Stimulated activated CD4-positive, alpha-beta T cell treated with anti-CD3 and anti-CD28 coated beads, Interleukin-15, amount 100 ng/mL, for 24 hours (primary cell): ENCODE results near the gene BHMT.

Experiments
- DNase-seq: peaks from one replicate; pipeline ENCODE4 v3.0.0-alpha.2; 2020

Gene BHMT, protein sequence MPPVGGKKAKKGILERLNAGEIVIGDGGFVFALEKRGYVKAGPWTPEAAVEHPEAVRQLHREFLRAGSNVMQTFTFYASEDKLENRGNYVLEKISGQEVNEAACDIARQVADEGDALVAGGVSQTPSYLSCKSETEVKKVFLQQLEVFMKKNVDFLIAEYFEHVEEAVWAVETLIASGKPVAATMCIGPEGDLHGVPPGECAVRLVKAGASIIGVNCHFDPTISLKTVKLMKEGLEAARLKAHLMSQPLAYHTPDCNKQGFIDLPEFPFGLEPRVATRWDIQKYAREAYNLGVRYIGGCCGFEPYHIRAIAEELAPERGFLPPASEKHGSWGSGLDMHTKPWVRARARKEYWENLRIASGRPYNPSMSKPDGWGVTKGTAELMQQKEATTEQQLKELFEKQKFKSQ

DNA sequence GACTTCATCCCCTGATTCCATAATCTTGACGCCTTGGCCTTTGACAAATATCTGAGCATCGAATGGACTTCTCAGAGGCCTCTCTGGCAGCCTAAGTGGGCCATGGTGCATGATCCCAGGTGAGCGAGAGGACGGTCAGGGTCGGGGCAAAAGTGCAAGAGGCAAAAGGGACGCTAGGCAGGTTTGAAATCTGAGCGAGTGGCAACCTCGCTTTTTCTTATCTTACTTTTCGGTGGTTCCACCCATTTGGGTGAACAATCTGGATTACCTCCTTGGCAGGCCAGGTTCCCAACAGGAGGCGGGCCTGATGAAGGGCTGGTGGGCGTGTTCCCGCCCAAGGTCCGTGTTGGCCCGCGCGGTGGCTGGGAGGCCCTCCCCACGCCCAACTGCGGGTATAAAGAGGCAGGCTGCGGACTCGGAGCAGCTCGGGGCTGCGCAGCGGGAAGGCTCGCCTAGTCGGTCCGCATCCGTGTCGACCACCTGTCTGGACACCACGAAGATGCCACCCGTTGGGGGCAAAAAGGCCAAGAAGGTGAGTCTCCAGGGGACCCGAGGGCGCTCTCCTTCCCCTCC, at the start of gene BHMT:
Gene BHMT (plus strand): TSS at position 423 of the 573 bp plus-strand sequence. CDS start 77 bp downstream, at position 500.
- DNase-seq = no peak

DNA sequence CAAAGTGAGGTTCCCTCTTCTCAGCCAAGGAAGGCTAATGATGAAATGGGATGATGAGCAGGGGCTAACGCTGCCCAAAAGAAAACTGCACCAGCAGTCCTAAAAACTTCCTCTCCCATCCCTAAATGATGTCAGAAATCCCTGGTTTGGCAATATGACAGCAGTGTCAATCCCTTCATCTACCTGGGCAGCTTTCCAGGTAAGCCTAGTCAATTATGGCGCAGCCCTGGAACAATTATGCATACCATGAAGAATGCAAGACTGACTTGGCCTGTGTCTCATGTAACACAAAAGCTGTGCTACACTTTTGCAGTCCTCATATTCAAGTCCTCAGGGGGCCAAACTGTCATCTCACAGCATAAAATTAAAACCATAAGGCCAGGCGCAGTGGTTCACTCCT, 49.2 kb upstream of the BHMT start:
- no peak for DNase-seq

DNA sequence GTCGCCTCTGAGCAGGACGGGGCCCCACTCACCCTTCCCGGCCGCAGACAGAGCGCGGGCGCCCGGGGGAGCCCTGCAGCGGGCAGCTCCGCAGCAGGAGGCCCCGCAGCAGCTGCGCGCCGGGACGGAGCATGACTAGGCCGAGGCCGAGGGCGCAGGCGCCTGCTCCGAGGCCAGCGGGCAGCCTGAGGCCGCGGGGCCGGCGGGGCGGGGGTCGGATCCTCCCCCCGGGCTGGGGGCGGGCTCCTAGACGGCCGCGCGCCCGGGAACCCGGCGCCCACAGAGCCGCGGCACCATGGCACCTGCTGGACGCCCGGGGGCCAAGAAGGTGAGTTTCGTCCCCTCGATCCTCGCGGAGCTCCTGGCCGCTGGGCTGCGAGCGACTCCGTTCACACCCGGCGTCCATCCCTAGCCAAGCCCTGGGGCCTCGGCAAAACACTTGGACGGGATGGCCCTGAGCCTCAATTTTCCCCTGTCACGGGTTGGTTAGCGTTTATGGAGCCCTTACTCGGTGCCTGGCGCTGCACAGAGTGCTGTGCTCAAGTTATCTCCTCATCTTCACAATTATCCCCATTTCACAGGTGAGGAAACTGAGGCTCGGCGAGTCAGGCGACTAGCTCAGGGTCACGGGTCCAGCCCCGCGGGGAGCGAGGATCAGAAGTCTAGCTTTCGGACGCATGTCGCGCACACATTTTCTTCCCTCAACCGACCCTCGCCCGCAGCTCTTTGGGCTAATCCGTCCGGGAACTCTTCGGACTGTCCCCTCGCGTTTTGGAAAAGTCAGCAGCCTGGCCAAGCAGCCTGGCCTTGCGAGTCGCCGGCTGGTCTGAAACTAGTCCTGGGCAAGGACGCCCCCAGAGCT, 41.9 kb upstream of the BHMT start, which contains the start of the genes BHMT2 and DMGDH:
Gene BHMT2 (plus strand): TSS at position 280 of the 862 bp plus-strand sequence. CDS start 16 bp downstream, at position 296.
Gene DMGDH (minus strand): TSS at position 187 of the 862 bp plus-strand sequence. CDS start 54 bp downstream, at position 133.
- DNase-seq = peak; percentile 8

DNA sequence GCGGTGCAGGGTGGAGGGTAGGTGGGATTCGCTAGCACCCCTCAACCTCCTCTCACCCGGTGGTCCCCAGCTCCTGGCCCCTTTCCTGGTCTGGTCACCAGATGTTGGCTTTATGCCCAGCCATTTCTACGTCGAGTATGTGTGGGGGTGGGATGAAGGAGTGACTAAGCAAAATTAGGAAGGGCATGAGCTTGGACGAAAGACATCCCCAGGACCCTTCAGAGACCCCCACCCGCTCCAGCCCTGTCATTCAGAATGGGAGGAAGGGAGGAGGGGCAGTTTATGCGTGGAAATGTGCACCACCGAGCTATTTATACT, 41.3 kb upstream of the BHMT start:
- DNase-seq = no peak

DNA sequence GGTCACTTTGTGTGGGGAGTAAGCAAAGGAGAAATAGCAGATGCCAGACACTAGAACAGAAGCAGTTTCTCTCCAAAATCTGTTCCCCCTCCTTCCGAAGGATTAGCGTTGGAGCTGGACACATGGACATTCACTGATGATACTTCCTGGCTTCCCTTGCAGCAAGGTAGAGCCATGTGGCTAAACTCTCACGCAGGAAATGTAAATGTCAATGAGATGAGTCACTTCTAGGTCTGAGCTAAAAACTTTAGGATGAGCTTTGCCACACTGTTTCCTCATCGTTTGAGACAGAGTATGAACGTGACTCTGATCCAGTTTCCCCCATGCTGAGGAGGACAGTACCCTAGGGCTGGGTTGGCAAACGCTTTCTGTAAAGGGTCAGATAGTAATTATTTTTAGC, 37.0 kb upstream of the BHMT start:
- no peak for DNase-seq

DNA sequence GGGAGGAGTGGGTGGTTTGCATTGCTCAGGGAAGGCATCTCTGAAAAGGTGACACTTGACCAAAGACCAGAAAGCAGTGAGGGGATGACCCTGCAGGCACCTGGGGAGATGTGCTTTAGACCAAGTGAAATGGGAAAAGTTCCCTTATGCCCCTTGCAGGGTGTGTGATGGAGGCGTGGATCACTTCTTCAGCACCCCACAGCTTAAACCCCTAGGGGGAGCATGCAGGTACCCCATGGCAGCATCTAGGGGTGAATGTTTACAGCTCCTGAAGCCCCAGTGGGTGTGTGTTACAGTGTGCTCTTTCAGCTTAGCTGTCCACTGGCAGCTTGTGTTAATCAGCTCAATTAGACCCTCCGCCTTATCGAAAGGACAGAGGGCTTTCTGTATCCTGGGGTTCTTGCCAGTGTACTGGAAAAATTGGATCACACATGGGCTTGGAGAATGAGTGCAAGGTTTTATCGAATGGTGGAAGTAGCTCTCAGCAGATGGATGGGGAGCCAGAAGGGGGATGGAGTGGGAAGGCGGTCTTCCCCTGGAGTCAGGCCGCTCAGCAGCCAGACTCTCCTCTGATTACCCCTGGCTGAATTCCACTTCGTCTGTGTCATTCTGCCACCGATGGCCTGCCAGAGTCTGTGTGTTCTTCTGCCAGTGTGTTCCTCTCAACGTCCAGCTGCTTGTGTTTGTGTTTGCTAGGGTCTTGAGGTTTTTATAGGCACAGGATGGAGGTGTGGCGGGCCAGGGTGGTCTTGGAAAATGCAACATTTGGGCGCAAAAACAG, 35.8 kb upstream of the BHMT start:
- no peak for DNase-seq

DNA sequence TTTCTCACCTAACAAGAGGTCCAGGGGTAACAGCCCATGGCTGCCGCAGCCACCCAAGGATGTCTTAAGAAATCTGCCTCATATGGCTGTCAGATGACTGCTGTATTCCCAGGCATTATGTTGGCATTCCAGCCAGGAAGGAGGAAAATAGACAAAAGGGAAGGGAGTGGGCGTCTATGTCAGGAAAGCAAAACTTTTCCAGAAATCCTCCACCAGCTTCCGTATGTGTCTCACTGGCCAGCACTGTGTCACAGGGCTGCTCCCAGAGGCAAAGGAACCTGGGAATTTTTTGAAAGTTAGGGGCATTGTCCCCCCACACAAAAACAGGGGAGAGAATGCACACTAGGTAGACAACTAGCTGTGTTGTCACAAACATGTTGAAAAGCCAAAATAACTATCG, 34.8 kb upstream of the BHMT start:
- no peak for DNase-seq

DNA sequence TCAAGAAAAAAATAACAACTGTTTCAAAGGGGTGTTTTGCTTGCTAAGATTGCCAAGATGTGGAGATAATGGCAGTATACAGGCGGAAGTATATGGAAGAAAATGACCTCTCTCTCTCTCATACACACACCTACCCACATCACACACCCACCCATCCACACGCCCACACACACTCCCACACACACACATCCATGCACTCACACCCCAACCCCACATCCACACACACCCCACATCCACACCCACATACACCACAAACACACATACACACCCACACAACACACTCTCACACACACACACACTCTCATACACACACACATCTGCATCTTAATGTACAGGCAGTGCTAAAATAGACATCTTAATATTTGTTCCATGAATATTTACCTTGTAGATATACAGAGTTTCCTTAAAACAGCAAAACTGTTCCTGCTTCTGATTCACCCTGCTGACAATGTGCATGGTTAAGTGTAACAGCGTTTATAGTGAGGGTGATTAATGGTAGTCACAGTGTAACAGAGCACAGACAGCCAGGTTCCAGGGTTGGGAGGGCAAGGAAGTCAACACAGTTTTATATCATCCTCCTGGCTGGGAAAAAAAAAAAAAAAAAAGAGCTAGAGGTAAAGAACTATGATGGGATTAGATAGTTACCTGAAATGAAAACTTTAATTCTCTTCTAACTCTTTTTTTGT, 33.8 kb upstream of the BHMT start:
- DNase-seq = no peak

DNA sequence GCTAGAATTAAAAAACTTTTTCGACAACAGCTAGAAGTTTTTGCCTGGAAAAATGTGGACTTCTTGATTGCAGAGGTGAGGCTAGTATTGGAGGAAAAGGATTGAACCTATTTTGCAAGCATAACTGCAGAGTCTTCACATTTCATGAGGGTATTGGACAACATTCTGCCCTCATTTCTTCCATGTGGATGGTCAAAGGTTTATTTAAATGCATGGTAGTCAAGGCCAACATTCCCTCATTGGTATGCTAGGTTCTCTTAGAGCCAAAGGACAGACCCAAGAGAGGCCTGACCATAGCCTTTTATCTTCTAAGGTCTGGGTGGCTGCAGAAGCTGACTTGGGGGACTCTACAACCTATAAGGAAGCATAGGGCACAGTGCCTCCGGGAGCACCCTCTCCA, 30.8 kb upstream of the BHMT start:
- DNase-seq = no peak

DNA sequence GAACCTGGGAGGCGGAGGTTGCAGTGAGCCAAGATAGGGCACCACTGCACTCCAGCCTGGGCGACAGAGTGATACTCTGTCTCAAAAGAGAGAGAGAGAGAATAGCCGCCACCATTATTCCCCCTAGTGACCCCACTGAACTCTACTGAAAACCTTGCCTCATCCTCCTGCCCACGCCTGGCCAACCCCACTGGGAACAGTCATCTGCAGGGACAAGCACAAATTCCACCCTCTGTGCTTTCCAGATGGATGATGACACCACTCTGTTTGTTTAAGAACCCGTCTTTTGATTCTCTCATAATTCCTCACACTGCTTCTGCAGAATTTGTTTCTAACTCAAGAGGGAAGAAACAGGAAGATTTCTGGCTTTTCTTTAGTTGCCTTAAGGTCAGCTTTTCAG, 29.8 kb upstream of the BHMT start:
- no peak for DNase-seq

DNA sequence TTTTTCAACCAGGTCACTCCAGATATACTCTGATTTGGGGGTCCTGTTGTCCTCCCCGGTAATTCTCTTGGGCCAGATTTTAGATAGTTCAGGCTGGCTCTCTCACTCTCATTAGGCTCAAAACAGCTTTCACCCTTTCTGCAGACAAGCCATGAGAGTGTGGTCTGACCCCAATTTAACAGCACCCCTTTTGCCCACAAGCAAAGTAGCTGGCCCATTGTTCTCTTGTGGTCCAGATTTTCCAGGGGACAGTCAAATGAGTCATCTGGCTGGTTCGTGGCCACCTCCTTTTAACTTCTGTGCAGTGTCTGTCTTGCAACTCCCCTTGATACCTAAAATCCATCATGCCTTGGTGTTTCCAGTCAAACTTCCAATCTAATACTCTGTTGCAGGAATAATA, 25.5 kb upstream of the BHMT start:
- DNase-seq = no peak

DNA sequence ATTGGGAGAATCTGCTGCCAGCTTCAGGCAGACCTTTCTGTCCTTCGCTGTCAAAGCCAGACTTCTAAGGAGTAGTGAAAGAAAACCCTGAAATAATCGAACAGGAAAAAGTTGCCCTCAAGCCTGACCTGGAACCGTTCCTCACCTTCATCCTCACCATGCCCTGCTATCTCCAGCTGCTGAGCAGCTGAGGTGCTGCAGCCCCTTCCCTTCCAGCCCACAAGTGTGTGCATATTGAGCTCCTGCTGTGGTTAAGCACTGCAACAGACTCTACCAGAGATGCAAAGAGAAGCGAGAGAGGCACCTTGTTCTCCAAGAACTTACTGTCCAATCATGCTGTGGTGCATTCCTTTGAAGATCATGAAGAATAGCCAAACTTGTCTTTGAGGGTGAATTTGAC, 23.1 kb upstream of the BHMT start:
- DNase-seq = no peak

DNA sequence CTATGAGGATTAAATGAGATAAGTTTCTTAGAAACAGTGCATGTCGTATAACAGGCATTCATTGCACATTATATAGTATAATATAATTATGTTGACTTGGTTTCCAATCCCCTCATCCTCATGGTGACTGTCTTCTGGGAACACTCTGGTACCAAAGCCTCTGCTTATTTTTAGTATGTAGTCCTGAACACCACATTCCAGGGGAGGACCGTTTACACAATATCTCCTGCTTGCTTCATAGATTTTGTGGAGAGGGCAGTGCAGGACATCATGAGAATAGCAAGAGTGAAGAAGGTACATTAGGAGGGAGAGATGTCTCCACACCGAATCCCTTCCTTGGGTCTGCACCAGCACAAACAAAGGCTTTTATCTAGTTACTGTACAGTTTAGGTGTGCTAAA, 20.5 kb upstream of the BHMT start:
- no peak for DNase-seq

DNA sequence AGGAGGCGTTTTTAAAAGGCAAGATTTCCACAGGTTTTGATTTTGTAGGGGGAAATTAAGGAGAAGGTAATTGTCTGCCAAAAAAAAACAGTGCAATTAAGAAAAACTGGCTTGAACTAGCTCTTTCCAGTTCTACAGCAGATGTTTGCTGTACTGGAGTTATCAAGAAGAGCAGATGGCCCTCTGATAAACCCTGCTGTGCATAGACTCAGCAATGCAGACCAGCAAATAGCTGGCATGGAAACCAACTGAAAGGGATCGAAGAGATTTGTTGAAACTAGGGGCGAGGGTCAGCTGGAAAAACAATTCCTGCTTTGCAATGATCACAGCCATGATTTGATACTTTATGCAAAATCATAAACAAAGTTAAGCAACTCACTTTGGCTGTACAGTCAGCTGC, 17.8 kb upstream of the BHMT start:
- DNase-seq = no peak

DNA sequence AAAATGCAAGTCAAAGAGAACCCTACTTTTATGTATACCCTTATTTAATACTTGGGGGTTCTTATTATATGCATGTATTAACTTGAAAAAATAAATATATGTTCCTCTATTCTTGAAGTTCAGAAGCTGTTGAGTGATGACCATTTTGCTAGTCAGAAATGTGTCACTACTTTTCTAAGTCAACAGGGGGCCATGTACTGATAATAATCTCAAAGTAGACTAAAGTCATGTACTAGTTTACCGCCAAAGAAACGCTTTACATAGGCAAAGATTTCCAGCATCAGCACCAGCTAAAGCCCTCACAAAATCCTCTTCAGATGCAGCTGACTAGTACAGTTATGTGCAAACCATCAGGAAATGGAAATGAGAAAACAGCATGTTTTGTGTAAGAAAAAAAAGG, 5.7 kb upstream of the BHMT start:
- no peak for DNase-seq

DNA sequence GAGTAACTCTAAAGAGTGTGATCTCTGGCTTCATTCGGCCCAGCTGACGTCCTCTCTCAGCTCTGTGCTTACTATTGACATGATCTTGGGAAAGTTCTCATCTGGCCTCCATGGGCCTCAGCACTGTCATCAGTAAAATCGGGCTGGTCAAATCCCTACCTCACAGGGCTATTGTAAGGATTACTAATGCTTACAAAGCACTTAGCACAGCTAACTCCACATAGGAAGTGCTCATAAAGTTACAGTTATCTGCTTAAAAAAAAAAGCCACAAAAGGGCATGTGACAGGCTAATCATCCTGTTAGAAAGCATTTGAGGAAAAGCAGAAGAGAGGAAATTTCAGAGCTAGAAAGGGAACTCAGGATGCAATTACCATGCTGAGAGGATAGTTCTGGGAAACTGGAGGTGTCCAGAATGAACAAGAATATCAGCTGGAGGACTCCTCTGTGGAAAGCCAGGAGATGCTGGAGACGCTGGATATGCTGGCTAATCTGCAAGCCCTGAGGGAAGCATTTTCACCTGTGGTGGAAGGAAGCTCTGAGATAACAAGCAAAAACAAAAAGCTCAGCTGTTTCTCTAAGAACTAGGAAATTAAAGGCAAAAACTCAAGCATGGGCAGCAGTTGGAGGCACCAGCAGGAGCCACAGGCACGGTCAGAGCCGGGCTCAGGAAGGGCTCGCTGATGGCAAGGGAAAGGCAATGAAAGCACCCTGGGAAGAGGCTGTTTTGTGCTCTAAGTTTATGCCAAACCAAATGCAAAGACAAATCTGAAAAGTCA, 4.4 kb upstream of the BHMT start:
- DNase-seq = no peak

DNA sequence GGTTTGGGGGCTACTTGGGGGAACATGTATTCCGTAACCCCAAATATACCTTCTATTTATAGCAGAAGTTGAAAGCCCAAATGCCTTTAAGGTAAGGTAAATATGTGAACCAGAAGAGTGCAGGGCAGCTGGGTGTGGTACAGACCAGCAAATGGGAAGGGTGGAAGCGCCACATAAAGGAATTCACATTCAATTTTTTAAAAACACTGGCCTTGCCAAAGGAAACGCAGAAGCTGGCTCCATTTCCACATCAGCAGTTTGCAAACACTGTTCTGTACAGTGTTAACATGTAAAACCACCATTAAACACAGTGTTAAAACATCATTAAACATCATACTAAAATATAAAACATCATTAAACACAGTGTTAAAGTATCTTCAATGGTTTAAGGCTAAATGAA, 3.5 kb upstream of the BHMT start:
- no peak for DNase-seq

DNA sequence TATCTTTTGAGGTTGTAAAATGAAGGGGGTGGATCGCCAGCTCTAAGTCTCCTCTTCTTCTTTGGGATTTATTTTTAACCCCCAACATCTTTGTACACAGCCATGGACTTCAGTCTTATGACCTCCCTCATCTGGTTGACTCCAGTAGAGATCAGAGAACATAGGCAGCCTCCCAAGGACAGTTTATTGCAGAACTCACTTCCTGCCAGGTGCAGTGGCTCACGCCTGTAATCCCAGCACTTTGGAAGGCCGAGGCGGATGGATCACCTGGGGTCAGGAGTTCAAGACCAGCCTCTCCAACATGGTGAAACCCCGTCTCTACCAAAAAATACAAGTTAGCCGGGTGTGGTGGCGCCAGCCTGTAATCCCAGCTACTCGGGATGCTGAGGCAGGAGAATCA, 2.8 kb upstream of the BHMT start:
- DNase-seq = no peak

DNA sequence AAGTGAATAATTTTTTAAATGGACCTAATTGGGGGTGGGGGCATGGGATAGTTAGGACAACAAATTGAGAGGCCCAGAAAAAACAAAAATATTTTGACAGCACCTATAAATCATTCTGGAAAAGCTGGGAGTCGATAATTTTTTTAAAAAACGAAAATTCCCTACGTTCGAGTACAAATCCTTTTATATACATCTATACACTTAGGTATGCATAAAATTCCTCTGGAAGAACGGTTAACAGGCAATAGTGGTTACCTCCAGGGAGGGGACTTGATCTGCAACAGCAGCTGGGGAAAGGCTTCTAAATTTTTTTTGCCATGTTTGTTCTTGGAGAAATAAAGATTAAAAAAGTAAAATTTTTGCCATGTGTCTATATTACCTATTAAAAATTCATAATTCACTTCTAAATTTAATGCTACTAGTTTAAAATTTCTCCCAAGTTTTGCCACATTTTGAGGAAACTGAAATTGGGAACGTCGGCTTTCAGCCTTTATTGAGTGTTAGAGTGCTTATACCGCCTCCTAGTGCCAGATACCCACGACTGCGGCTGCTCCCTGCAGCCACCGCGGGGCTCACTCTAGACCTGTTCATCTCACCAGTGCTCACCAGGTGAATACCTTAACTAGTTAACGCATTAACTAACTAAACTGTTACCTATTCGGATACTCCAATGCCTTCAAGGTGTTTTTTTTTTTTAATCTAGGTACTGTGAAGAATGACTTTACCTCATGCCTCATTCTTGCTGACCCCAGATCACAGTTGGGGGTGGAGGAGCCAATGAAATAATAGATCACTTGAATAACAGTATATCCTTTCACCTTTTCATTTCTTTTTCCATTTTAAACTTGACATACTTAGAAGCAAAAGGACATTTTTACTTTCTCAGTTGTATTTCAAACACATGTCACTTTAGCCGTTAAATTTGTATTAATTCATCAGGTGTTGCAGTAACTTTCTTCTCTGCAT, 1.8 kb upstream of the BHMT start:
- peak; percentile 39 for DNase-seq
